ENCODE data around the gene MBOAT2. TPM values are rescaled to one million over a fixed set of nuclear protein-coding genes. Genes with fewer than 3 reads are reported as not detected.

Gene MBOAT2
- total RNA-seq, 1 donor from 2014 or later: 5.0 TPM

Other genes starting within 250 kb of the MBOAT2 start
- gene KIDINS220, start 166.1 kb downstream of the MBOAT2 start, total RNA-seq: 25.3 and 28.0 TPM in 2 replicates
- 0.40 and 0.83 TPM in 2 replicates for gene ASAP2, start 203.1 kb upstream of the MBOAT2 start, total RNA-seq

All from activated CD4-positive, alpha-beta T cell treated with anti-CD3 and anti-CD28 coated beads, Interleukin-2, amount 10 ng/mL, durations not matched to agents 24 days and 14 days (primary cell).